Effector CD4-positive, alpha-beta T cell (primary cell): ENCODE results near the gene MAP2K7.
"Not testable (repeated sequence)": the region's sequence is repeated elsewhere in the genome, so short reads cannot be mapped to it uniquely, and the experiment has no call there.

Source experiments
- DNase-seq: peaks from one replicate; pipeline ENCODE4 v3.0.0-alpha.2; 2020

Gene MAP2K7

GRCh38 chr19:7920519-7921301 is 17.0 kb downstream of the MAP2K7 start:
- DNase-seq, result peak; percentile 100

- DNase-seq, result no peak
Observed at GRCh38 chr19:7921302-7921966, 17.8 kb downstream of the MAP2K7 start.

GRCh38 chr19:7921967-7922835 is 18.5 kb downstream of the MAP2K7 start:
- no peak for DNase-seq

GRCh38 chr19:7922836-7923195 is 19.1 kb downstream of the MAP2K7 start:
- DNase-seq, result no peak

- no peak for DNase-seq
Observed at GRCh38 chr19:7923295-7924191, 19.9 kb downstream of the MAP2K7 start.

GRCh38 chr19:7924241-7924640 is 20.6 kb downstream of the MAP2K7 start:
- no peak for DNase-seq

GRCh38 chr19:7924651-7925170 is 21.0 kb downstream of the MAP2K7 start:
- no peak for DNase-seq

- peak; percentile 70 for DNase-seq
Observed at GRCh38 chr19:7925171-7925851, 21.6 kb downstream of the MAP2K7 start.

- DNase-seq, result peak; percentile 67
Observed at GRCh38 chr19:7926021-7926726, 22.5 kb downstream of the MAP2K7 start, which contains the start of gene CTXN1. Gene CTXN1 (minus strand): TSS chr19:7926135. CDS start chr19:7925538, 597 bp downstream.

- no peak for DNase-seq
Observed at GRCh38 chr19:7926727-7927604, 23.3 kb downstream of the MAP2K7 start.

- DNase-seq, result no peak
Observed at GRCh38 chr19:7927605-7928333, 24.1 kb downstream of the MAP2K7 start.

GRCh38 chr19:7928334-7928706 is 24.6 kb downstream of the MAP2K7 start:
- no peak for DNase-seq

- DNase-seq, result peak; percentile 71
Observed at GRCh38 chr19:7928741-7929701, 25.3 kb downstream of the MAP2K7 start.

- not testable (repeated sequence) for DNase-seq
Observed at GRCh38 chr19:7930030-7930429, 26.4 kb downstream of the MAP2K7 start.

GRCh38 chr19:7930765-7931164 is 27.1 kb downstream of the MAP2K7 start:
- DNase-seq, result no peak

GRCh38 chr19:7931221-7932061 is 27.8 kb downstream of the MAP2K7 start:
- DNase-seq, result no peak
